ENCODE results near the gene FKBP8. TPM values are rescaled to one million over a fixed set of nuclear protein-coding genes. Genes with fewer than 3 reads are reported as not detected.
A peak's percentile ranks its signal among the peaks of the same experiment; 100 is the strongest.
"Not testable (repeated sequence)": the region's sequence is repeated elsewhere in the genome, so short reads cannot be mapped to it uniquely, and the experiment has no call there.

FKBP8 gene
- total RNA-seq, 1 donor from 2014 or later: 167 TPM

- no peak for DNase-seq (ENCODE audit: low read depth in 2 of 2)
These were observed 16.3 kb upstream of the FKBP8 start for GRCh38 chr19:18559685-18560084.

GRCh38 chr19:18558604-18559003 lies 15.2 kb upstream of the FKBP8 start:
- DNase-seq (ENCODE audit: low read depth in 2 of 2): peak in 1 of 2 donors; percentile 18

- DNase-seq (ENCODE audit: low read depth in 2 of 2): peak in 1 of 2 donors; percentile 20
These were observed 14.8 kb upstream of the FKBP8 start for GRCh38 chr19:18558202-18558555.

- peak; percentile 99 to 100 for DNase-seq (ENCODE audit: low read depth in 2 of 2)
These were observed 14.2 kb upstream of the FKBP8 start, which contains the start of gene KXD1 for GRCh38 chr19:18557411-18558201. KXD1 (plus strand) TSS chr19:18557870; CDS start chr19:18562057, 4,187 bp downstream.

GRCh38 chr19:18551631-18552030 lies 8.3 kb upstream of the FKBP8 start:
- no peak for DNase-seq (ENCODE audit: low read depth in 2 of 2)

- DNase-seq (ENCODE audit: low read depth in 2 of 2): peak in 1 of 2 donors; percentile 45
These were observed 572 bp upstream of the FKBP8 start for GRCh38 chr19:18543814-18544475.

GRCh38 chr19:18541992-18542940 lies 1.1 kb downstream of the FKBP8 start:
- no peak for DNase-seq (ENCODE audit: low read depth in 2 of 2)

- DNase-seq (ENCODE audit: low read depth in 2 of 2): no peak
These were observed 1.9 kb downstream of the FKBP8 start for GRCh38 chr19:18541258-18541991.

- DNase-seq (ENCODE audit: low read depth in 2 of 2): not testable (repeated sequence)
These were observed 3.2 kb downstream of the FKBP8 start for GRCh38 chr19:18540200-18540599.

GRCh38 chr19:18539372-18539771 lies 4.0 kb downstream of the FKBP8 start:
- DNase-seq (ENCODE audit: low read depth in 2 of 2): no peak

GRCh38 chr19:18538115-18538514 lies 5.3 kb downstream of the FKBP8 start:
- DNase-seq (ENCODE audit: low read depth in 2 of 2): no peak

- DNase-seq (ENCODE audit: low read depth in 2 of 2): no peak
These were observed 5.9 kb downstream of the FKBP8 start for GRCh38 chr19:18537431-18537830.

GRCh38 chr19:18536475-18536874 lies 6.9 kb downstream of the FKBP8 start:
- DNase-seq (ENCODE audit: low read depth in 2 of 2): no peak

- no peak for DNase-seq (ENCODE audit: low read depth in 2 of 2)
These were observed 10.3 kb downstream of the FKBP8 start for GRCh38 chr19:18533058-18533457.

GRCh38 chr19:18532168-18532890 lies 11.0 kb downstream of the FKBP8 start:
- no peak for DNase-seq (ENCODE audit: low read depth in 2 of 2)

GRCh38 chr19:18531485-18531884 lies 11.9 kb downstream of the FKBP8 start:
- no peak for DNase-seq (ENCODE audit: low read depth in 2 of 2)

- no peak for DNase-seq (ENCODE audit: low read depth in 2 of 2)
These were observed 13.6 kb downstream of the FKBP8 start for GRCh38 chr19:18529782-18530181.

GRCh38 chr19:18526316-18526715 lies 17.1 kb downstream of the FKBP8 start:
- no peak for DNase-seq (ENCODE audit: low read depth in 2 of 2)

- DNase-seq (ENCODE audit: low read depth in 2 of 2): no peak
These were observed 19.5 kb downstream of the FKBP8 start for GRCh38 chr19:18523841-18524240.

- DNase-seq (ENCODE audit: low read depth in 2 of 2): not testable (repeated sequence)
These were observed 20.4 kb downstream of the FKBP8 start for GRCh38 chr19:18522862-18523440.
